Mesenchymal stem cell (in vitro differentiated cells and primary cell): Measurements from ENCODE around the gene EEA1.
A peak's percentile ranks its signal among the peaks of the same experiment; 100 is the strongest.

Source experiments
- DNase-seq: peaks from one replicate; pipeline ENCODE4 v3.0.0-alpha.2; 2013
- H2AFZ ChIP-seq: one replicate; pipeline ENCODE4 v1.6.1; 2013; ENCODE audit warnings: low read depth, mild to moderate bottlenecking, control low read depth, inconsistent platforms, low read length, moderate library complexity
- H2AK5ac ChIP-seq: 2 replicates; pipeline ENCODE4 v1.6.1; 2013; ENCODE audit warnings: low read length, moderate library complexity, mild to moderate bottlenecking, inconsistent platforms; ENCODE audit not compliant: severe bottlenecking
- H2BK120ac ChIP-seq: one replicate; pipeline ENCODE4 v1.6.1; 2013; ENCODE audit warnings: low read depth, mild to moderate bottlenecking, inconsistent platforms, low read length, moderate library complexity
- H2BK12ac ChIP-seq, 2 experiments: one replicate each; pipeline ENCODE4 v1.6.1; 2013; ENCODE audit warnings: inconsistent platforms in 2 of 2, low read length in 2 of 2, mild to moderate bottlenecking in 2 of 2, moderate library complexity in 2 of 2, control low read depth in 1 of 2
- H2BK15ac ChIP-seq: one replicate; pipeline ENCODE4 v1.6.1; 2013; ENCODE audit warnings: mild to moderate bottlenecking, low read depth, inconsistent platforms; ENCODE audit not compliant: poor library complexity, severe bottlenecking
- H2BK5ac ChIP-seq: 2 replicates; pipeline ENCODE4 v1.6.1; 2013; ENCODE audit warnings: low read depth, mild to moderate bottlenecking, low read length, control low read depth, inconsistent platforms; ENCODE audit not compliant: poor library complexity, severe bottlenecking
- H3K14ac ChIP-seq, 2 experiments: one replicate each; pipeline ENCODE4 v1.6.1; 2013; ENCODE audit warnings: inconsistent platforms in 2 of 2, low read length in 2 of 2, control low read depth in 1 of 2, mild to moderate bottlenecking in 1 of 2, moderate library complexity in 1 of 2
- H3K18ac ChIP-seq, 2 experiments: one replicate each; pipeline ENCODE4 v1.6.1; 2013; ENCODE audit warnings: inconsistent platforms in 2 of 2, low read length in 2 of 2, control low read depth in 1 of 2, low read depth in 1 of 2, mild to moderate bottlenecking in 1 of 2
- H3K23ac ChIP-seq, 2 experiments: one replicate each; pipeline ENCODE4 v1.6.1; 2013; ENCODE audit warnings: inconsistent platforms in 2 of 2, low read length in 2 of 2, mild to moderate bottlenecking in 2 of 2, moderate library complexity in 2 of 2, control low read depth in 1 of 2
- H3K27ac ChIP-seq: 2 replicates; pipeline ENCODE4 v1.5.1; 2013; ENCODE audit warnings: mild to moderate bottlenecking, moderate library complexity, low read length, control low read depth, inconsistent platforms; ENCODE audit not compliant: poor library complexity, severe bottlenecking
- H3K27me3 ChIP-seq, 2 experiments: 2 replicates each; pipeline versions ENCODE4 v1.6.1 to v1.7.0; 2013; ENCODE audit warnings: low read length in 2 of 2, mild to moderate bottlenecking in 2 of 2, moderate library complexity in 2 of 2, control low read depth in 1 of 2, inconsistent platforms in 1 of 2; ENCODE audit not compliant: control insufficient read depth in 1 of 2, insufficient read depth in 1 of 2
- H3K36me3 ChIP-seq, 2 experiments: 2 replicates each; pipeline versions ENCODE4 v1.6.1 to v1.7.0; 2013; ENCODE audit warnings: low read length in 2 of 2, control low read depth in 1 of 2, inconsistent platforms in 1 of 2, low read depth in 1 of 2, mild to moderate bottlenecking in 1 of 2; ENCODE audit not compliant: insufficient read depth in 2 of 2, control insufficient read depth in 1 of 2
- H3K4ac ChIP-seq, 2 experiments: one replicate each; pipeline ENCODE4 v1.6.1; 2013; ENCODE audit warnings: inconsistent platforms in 2 of 2, low read length in 2 of 2, mild to moderate bottlenecking in 2 of 2, moderate library complexity in 2 of 2, control low read depth in 1 of 2, low read depth in 1 of 2
- H3K4me1 ChIP-seq: 2 replicates; pipeline ENCODE4 v1.6.1; 2013; ENCODE audit warnings: low read depth, low read length, control low read depth; ENCODE audit not compliant: control insufficient read depth, insufficient read depth
- H3K4me2 ChIP-seq: 2 replicates; pipeline ENCODE4 v1.6.1; 2013; ENCODE audit warnings: low read length, mild to moderate bottlenecking, inconsistent platforms; ENCODE audit not compliant: poor library complexity, severe bottlenecking
- H3K4me3 ChIP-seq, 2 experiments: 2 replicates each; pipeline versions ENCODE4 v1.5.1 to v1.7.0; 2013; ENCODE audit warnings: low read length in 2 of 2, mild to moderate bottlenecking in 2 of 2, control low read depth in 1 of 2, low read depth in 1 of 2; ENCODE audit not compliant: insufficient read depth in 1 of 2
- H3K79me1 ChIP-seq: replicated peaks from 2 replicates; pipeline ENCODE4 v1.6.1; 2013; ENCODE audit warnings: mild to moderate bottlenecking, control low read depth, low read length, inconsistent platforms; ENCODE audit not compliant: poor library complexity, severe bottlenecking
- H3K9ac ChIP-seq: 2 replicates; pipeline ENCODE4 v1.7.0; 2013; ENCODE audit warnings: mild to moderate bottlenecking, low read length, moderate library complexity
- H3K9me3 ChIP-seq: 2 replicates; pipeline ENCODE4 v1.7.0; 2013; ENCODE audit warnings: mild to moderate bottlenecking, low read length; ENCODE audit not compliant: control insufficient read depth
- H4K8ac ChIP-seq: one replicate; pipeline ENCODE4 v1.6.1; 2013; ENCODE audit warnings: inconsistent platforms, mild to moderate bottlenecking, low read length, moderate library complexity
- H4K91ac ChIP-seq: one replicate; pipeline ENCODE4 v1.6.1; 2013; ENCODE audit warnings: mild to moderate bottlenecking, low read length, inconsistent platforms
- WGBS: methylation state at CpG from one replicate; pipeline ENCODE4 v1.1.7; 2013; ENCODE audit warnings: mixed read lengths; 5-methylcytosine and 5-hydroxymethylcytosine counted together

EEA1 gene

GRCh38 chr12:92929983-92930382 is 888 bp upstream of the EEA1 start:
- Histone ChIP-seq H3K4me3 (peak overlapping the region in 1 of 2 experiments; percentile 93), H3K36me3 (no peaks in the 10 kb centered on the region), H3K18ac (no peak overlapping the region), H3K27me3 (no peaks in the 10 kb centered on the region), H3K4me2 (peak overlapping the region; percentile 88), H3K4ac (no peak overlapping the region), H3K23ac (no peak overlapping the region), H2AFZ (no peak overlapping the region), H2BK5ac (no peak overlapping the region), H2BK12ac (no peak overlapping the region), H3K9ac (peak overlapping the region; percentile 99), H3K4me1 (peaks cover 5% of the 10 kb centered on the region), H4K8ac (no peak overlapping the region), H2BK15ac (no peak overlapping the region), H3K14ac (no peak overlapping the region), H2BK120ac (no peak overlapping the region), H2AK5ac (no peak overlapping the region), H3K27ac (peak overlapping the region; percentile 82), H3K9me3 (no peaks in the 10 kb centered on the region), H3K79me1 (peaks cover 2% of the 10 kb centered on the region), H4K91ac (no peak overlapping the region)
- no peak for DNase-seq
- WGBS: 13% methylated on average over 7 of the region's 9 CpGs

DNA sequence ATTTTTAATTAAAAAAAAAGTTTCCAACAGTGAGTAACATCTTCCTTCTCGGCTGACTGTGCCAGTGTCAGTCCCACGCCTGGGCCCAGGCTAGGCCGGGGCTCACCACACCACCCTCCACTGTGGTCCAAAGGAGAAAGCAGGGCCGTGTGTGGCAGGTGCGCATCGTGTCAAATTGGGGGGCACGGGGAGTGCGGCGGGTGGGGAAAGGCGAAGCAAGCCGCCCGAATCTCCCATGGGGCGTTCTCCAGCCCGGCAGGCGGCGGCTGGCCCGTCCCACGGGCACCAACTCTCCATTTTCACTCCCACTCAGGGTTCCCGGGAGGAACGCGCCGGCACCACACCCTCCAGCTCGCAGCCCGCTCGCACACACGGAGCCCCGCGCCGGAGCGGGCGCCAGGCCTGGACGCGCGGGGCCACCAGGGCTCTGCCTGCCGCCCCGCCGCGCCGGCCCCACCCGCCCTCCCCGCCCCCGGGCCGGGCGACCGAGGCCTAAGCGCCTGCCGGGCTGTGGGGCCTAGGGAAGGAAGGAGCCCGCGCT is 604 bp downstream of the EEA1 start:
- H4K8ac ChIP-seq: peak overlapping the region; percentile 85
- 0% methylated on average over 29 of the region's 49 CpGs for WGBS
- peak overlapping the region; percentile 90 for H2BK15ac ChIP-seq
- no peaks in the 10 kb centered on the region for H3K27me3 ChIP-seq
- H3K4me1 ChIP-seq: peaks cover 5% of the 10 kb centered on the region
- peak overlapping the region; percentile 86 for H4K91ac ChIP-seq
- peak overlapping the region; percentile 99 for H3K9ac ChIP-seq
- H3K36me3 ChIP-seq: no peaks in the 10 kb centered on the region
- H2AK5ac ChIP-seq: no peak overlapping the region
- H3K4ac ChIP-seq: peak overlapping the region; percentile 97 to 98
- H3K14ac ChIP-seq: peak overlapping the region; percentile 96 to 100
- H3K4me3 ChIP-seq: peak overlapping the region; percentile 82 to 91
- H2AFZ ChIP-seq: peak overlapping the region; percentile 15
- peak overlapping the region; percentile 90 for H3K27ac ChIP-seq
- peak overlapping the region; percentile 95 for H2BK120ac ChIP-seq
- peaks cover 2% of the 10 kb centered on the region for H3K79me1 ChIP-seq
- H3K23ac ChIP-seq: peak overlapping the region in 1 of 2 experiments; percentile 79
- H2BK12ac ChIP-seq: peak overlapping the region in 1 of 2 experiments; percentile 99
- no peaks in the 10 kb centered on the region for H3K9me3 ChIP-seq
- H2BK5ac ChIP-seq: peak overlapping the region; percentile 81
- peak; percentile 51 for DNase-seq
- peak overlapping the region; percentile 90 for H3K4me2 ChIP-seq
- peak overlapping the region; percentile 97 to 99 for H3K18ac ChIP-seq

- Histone ChIP-seq H3K79me1 (peaks cover 2% of the 10 kb centered on the region), H2AK5ac (no peak overlapping the region), H3K36me3 (peaks cover 0 to 3% of the 10 kb centered on the region in 2 experiments), H3K27me3 (no peaks in the 10 kb centered on the region), H3K9ac (peak overlapping the region; percentile 99), H2BK5ac (no peak overlapping the region), H3K27ac (peak overlapping the region; percentile 90), H2BK15ac (no peak overlapping the region), H3K14ac (no peak overlapping the region), H3K4me2 (peak overlapping the region; percentile 30), H3K18ac (no peak overlapping the region), H3K4me3 (peak overlapping the region in 1 of 2 experiments; percentile 82), H4K8ac (no peak overlapping the region), H3K4me1 (peaks cover 5% of the 10 kb centered on the region), H4K91ac (no peak overlapping the region), H2BK120ac (no peak overlapping the region), H2AFZ (no peak overlapping the region), H3K9me3 (no peaks in the 10 kb centered on the region), H3K4ac (no peak overlapping the region), H2BK12ac (no peak overlapping the region), H3K23ac (no peak overlapping the region)
- DNase-seq: peak; percentile 76
- 16% methylated on average over 7 of the region's 7 CpGs for WGBS
Measured at GRCh38 chr12:92927436-92928281, 1.4 kb downstream of the EEA1 start.

- Histone ChIP-seq H2BK5ac (no peak overlapping the region), H3K9ac (peak overlapping the region; percentile 99), H3K4me1 (peaks cover 5% of the 10 kb centered on the region), H4K91ac (no peak overlapping the region), H3K4me2 (peak overlapping the region; percentile 33), H3K23ac (no peak overlapping the region), H3K36me3 (peaks cover 0 to 3% of the 10 kb centered on the region in 2 experiments), H2BK120ac (no peak overlapping the region), H3K27me3 (no peaks in the 10 kb centered on the region), H3K27ac (peak overlapping the region; percentile 34), H3K18ac (no peak overlapping the region), H2BK12ac (no peak overlapping the region), H3K9me3 (no peaks in the 10 kb centered on the region), H2AFZ (no peak overlapping the region), H4K8ac (peak overlapping the region; percentile 42), H3K14ac (no peak overlapping the region), H2BK15ac (no peak overlapping the region), H3K4ac (no peak overlapping the region), H3K4me3 (peak overlapping the region in 1 of 2 experiments; percentile 82), H2AK5ac (no peak overlapping the region), H3K79me1 (peaks cover 4% of the 10 kb centered on the region)
- peak; percentile 65 for DNase-seq
- 44% methylated on average over 4 of the region's 4 CpGs for WGBS
Measured at GRCh38 chr12:92927055-92927435, 2.0 kb downstream of the EEA1 start.
